IPS DF 19.7 (cell line): ENCODE measurements around the gene RAB35.

Experiments used
- DNase-seq: peaks from one replicate; pipeline ENCODE4 v3.0.0-alpha.2; 2013; ENCODE audit warnings: low read depth, low spot score

Gene RAB35

DNA sequence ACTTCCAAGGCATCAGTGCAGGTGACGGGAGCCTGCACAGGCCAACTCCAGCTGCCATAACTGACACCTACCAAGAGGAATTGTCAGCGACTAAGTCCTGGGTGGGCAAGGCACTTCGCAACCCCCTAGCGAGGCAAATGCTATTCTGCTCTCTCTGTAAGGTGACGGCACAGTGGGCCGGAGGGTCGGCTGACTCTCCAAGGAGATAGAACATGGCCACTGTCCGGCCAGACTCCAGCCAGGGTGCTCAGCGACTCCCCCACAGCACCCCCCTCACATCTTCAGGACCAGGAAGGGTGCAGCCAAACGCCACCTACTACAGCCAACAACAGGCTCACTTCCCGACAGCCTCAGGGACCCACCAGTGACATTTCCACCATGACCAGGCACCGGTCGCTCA, 13.2 kb downstream of the RAB35 start:
- DNase-seq, result no peak

DNA sequence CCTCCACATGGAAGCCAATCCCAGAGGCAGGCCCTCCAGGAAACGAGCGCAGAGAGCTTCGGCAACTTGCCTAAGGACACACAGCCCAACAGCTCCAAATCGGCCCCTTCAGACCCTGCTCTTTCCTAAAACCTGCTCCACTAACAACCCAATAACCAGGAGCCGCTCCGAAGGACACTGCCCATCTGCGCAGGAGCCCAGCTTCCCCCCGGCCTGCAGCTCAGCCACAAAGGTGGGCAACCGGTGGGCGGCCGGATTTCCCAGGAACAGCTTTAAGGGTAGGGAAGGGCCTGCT, 13.6 kb downstream of the RAB35 start:
- DNase-seq, result no peak

DNA sequence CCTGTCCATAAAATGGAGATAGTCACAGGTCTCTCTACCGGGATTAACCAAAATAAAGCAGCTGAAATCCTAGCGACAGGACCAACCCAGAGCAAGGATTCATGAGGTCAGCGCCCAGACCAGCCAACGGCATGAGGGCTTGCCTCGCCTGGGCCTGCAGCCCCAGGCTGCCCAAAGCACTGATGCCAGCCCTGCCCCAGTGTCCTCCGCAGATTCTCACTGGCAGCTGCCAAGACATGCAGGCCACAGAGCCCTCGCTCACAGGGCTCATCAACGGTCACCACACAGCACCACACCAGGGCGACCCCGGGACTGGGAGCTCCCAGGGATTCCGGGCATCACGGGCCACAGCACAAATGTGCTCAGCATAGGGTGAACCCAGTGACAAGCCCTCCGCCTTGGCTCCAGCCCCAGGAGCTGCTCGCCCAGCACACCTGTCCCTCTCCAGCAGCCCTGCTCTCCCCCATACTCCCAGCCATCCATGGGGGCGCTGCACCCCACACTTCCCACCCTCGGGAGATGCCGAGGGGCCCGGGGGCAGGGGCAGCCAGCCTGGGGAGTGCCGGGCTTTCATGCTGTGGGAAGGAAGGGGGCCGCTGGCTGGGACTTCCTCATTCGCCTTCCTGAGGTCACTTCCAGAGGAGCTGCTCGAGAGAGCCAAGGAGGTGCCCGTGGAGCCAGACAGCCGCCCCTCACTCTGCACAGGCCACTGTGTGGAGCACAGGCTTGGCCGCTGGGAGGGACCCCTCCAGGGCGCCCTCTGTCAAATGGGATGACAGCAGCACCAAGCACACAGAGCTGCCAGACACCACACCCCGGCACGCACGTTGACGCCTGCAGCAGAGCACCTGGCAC, 14.1 kb downstream of the RAB35 start:
- no peak for DNase-seq

DNA sequence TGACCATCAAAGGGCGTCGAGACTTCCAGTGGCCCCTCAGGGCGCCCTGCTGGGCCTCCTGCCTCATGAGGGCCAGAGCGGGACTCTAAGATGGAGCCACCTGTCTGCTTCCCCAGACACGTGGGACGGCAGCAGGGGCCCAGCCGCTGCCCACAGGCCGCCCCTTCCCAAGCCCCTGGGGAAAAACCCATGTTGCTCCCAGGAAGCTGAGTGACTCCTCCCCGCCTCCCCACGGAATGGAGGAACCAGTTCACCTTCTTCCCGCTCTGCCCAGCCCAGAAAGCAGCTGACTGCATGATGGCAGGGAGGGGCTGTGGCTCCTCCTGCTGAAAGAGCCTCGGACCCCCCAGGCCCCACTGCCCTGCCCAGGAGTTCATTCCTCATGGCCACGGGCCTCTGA, 14.9 kb downstream of the RAB35 start:
- no peak for DNase-seq

DNA sequence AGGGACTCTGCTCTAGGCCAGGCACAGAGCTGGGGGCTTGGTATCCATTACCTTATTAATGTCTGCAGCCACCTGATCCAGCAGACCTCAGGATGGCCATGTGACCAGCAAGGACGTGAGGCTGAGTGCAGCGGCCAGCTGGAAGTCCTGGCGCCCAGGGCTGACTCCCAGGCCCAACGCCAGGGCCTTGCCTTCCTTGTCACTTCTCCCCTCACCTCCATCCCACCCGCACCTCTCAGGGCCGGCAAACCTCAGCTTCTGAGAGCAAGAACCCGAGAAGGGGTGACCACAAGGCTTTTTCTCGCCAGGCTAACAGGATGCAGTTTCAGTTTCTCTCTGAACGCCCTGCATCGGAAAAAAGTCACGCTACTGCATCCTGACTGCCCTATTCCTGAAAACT, 15.4 kb downstream of the RAB35 start:
- DNase-seq, result no peak

DNA sequence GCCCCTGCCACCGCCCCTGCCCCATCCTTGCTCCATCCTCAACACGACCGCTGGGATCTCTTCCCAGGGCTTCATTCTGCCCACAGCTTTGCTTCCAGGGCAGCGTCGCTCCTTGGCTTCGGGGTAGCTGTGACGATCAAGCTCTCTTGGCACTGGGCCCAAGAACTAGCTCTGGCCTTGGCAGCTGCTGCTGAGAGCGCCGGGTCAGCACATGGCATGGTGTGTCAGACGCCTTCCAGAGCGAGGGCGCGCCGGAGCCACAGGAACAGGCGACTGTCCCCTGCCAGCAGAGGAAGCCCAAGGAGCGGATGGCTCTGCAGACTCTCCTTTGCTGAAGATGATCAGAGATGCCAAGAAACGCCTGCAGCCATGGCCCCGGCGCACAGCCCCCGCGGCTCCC, 15.9 kb downstream of the RAB35 start:
- no peak for DNase-seq

DNA sequence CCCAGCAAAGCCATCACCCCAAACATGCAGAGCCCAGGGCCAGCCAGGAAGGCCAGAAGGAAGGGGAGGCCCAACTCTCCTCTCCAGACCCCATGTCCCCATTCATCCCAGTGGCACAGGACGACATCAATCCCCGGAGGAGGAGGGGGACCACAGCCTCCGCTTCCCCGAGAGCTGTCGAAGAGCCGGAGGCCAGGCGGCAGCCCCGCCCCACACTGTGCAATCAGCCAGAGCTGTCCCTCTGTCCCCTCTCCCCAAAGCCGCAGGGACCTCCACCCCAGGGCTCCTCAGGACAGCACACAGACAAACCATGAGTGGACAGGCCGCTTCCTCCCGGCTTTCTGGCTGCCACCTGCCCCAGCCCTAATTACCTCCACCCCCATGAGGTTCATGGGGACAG, 16.8 kb downstream of the RAB35 start:
- no peak for DNase-seq

DNA sequence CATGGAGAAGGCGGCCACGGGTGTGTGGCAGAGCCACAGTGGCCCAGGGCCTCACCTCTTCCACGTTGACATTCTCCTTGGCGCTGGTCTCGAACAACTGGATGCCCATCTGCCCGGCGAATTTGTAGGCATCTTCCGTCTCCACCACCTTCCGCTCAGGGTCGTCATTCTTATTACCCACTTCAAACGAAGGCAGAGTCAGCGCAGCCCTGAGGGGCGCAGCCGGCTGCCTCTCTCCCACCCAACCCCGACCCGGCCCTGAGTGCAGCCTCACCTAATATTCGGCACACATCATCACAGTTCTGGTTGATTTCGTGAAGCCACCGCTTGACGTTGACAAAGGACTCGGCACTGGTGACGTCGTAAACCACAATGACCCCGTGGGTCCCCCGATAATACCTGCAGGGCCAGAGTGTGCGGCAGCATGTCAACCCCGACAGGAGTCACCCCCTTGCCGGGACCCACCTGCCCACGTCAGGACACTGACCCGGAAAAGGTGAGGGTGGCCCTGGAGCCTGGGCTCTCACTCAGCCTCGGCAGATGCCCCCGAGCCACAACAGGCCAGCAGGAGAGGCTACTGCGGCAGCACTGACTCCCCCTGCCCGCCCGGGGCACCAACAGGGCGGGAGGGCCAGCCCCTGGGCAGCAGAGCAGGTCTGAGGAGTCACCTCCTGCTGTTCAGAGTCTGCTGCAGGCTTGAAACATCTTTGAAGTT, 17.6 kb downstream of the RAB35 start:
- no peak for DNase-seq

DNA sequence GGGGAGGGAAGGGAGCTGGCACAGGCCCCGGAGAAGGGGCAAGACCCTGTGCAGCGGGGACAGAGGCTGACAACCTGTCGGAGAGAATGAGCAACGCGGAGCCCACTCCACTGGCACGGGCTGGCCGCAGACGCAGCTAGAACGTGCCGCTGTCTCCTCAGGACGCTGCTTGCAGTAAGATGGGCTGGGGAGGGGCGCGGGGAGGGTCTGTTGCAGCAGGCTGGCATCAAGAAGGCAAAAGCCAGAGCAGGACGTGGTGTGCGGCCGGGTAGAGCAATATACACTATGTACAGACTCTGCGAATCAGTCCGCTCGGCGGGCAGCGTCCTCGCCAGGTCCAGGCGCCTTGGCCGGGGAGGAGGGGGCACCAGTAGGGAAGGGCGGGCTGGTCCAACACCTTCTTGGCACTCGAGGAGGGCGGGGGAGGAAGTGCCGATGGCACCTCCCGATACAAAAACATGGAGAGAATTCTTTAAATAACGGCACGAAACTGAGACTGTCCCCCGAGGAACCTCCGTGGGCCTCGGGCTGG, 19.8 kb downstream of the RAB35 start:
- DNase-seq, result no peak

DNA sequence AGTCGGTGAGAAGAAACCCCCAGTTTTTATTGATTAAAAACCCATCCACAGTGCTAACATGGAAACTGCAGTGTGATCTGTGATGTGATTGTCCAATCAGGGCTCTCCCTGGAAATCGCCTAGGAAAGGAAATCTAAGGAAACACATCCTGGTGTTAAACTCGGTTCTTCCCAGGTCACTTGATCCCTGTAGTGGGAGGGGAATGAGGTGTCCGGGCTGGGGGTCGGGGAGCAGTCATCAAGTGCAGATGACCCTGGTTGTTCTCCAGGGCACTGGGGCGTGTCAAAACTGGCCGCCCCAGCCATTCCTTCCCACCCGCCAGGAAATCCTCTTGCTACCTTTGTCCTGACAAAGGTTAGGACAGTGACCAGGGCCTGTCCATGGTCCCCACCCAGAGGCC, 20.8 kb downstream of the RAB35 start:
- no peak for DNase-seq

DNA sequence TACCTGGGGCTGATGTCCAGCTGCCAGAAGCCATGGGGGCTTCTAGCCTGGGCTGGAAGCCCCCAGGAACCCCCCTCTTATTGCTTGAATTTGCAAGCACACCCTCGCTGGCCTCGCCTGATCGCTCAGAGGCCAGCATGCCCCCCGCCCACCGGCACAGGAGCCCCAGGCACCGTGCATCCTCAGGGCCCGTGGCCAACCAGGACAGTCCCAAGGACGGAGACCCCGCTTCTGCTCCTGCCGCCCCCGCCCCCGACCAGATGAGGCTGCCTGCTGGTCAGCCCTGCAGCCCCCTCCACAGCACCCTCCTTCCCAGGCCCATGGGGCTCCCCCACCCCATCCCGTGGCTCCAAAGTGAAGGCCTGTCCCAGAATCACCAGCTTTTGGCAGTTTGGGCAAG, 21.2 kb downstream of the RAB35 start:
- no peak for DNase-seq

DNA sequence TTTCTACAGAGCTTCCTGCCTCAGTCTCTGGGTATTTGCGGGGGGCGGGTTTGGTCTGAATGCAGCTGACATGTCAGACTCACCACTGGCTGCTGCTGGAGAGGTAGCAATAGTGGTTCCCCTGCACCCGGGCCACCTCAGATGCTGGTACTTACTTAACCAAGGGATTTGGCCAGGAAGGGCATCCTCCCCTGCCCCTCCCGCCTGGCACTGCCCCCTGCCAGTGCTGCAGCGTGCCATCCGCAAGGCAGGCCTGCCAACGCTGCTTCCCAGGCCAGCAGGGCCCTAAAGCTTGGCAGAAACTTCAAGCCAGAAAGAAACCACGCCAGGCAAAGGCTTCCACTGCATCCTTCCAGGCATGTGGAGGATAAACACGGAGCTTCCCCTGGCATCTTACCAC, 22.1 kb downstream of the RAB35 start:
- no peak for DNase-seq

DNA sequence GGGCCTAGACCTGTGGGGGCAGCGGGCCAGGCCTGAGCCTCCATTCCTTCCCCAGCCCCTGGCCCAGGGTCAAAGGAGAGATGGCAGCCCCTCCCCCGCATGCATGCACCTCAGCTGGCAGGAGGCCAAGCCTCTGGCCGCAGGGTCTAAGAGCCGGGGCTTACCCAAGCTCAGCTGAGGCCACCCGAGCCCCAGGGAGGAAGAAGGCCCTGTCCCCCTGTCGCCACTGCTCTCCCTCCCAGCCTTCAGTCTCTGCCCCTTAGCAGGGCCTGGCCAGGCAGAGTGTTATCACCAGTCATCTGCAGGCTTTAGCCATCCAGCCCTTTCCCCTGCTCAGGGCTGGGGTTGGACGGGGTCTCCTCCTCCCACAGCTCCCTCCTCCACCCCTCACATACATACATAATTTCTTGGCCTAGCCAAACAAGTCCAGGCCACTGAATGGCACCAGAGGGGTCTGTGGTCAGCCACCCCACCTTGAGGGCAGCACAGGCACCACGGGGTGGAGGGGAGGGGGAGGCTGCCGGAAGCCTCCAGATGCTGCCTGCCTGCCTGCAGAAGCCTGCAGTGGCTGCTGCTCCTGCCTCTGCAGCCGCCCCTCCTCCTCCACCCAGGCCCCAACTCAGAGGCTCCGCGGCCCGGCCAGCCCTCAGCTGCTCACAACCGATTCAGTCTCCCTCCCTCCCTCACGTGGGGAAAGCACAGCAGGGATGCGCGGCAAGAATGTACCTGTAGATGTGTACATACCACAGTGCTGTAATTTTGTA, 22.8 kb downstream of the RAB35 start:
- DNase-seq, result peak; percentile 56

DNA sequence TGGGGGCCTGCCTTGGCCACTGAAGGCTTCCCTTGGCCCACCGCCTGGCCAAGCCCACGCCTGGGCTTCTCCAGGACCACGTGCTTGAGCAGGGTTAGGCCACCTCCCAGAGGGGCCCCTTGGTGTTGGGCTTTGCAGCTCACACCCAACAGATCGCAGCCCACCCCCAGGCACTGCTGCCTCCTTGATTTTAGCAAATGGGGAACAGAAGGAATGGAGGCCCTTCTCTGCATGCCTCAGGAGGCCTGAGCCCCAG, 23.3 kb downstream of the RAB35 start:
- no peak for DNase-seq

DNA sequence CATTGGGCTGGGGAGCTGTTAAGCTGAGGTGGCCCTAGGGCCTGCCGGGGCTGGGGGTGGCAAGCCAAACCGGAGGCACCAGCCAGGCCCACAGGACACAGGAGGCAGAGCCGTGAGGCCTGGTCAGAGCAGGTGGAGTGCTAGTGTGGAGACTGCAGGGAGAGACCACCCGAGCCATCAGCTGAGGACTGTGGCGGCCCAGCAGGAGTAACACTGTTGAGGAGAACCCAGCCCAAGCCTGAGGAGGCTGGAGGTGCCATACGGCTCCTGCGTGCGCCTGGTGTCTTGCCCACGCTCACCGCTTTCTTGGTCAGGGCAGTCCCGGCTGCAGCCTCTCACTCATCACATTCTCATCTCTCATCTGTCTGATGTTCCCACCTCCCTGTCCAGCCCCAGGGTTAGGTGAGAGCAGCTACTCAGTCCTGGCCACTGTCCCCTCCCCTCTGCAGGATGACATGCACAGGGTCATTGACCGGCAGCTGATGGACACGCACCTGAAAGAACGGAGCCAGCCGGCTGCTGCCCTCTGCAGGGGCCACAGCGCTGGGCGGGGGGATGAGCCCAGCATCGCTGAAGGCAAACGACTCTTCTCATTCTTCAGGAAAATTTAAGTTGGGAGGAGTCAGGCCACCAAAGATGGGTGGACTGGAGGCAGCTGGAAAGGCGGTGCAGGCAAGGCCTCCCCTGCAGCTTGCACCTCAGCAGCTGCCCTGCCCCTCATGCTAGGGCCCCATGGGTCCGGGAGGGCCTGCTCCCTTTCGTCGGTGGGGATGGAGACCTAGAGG, 23.8 kb downstream of the RAB35 start:
- no peak for DNase-seq

DNA sequence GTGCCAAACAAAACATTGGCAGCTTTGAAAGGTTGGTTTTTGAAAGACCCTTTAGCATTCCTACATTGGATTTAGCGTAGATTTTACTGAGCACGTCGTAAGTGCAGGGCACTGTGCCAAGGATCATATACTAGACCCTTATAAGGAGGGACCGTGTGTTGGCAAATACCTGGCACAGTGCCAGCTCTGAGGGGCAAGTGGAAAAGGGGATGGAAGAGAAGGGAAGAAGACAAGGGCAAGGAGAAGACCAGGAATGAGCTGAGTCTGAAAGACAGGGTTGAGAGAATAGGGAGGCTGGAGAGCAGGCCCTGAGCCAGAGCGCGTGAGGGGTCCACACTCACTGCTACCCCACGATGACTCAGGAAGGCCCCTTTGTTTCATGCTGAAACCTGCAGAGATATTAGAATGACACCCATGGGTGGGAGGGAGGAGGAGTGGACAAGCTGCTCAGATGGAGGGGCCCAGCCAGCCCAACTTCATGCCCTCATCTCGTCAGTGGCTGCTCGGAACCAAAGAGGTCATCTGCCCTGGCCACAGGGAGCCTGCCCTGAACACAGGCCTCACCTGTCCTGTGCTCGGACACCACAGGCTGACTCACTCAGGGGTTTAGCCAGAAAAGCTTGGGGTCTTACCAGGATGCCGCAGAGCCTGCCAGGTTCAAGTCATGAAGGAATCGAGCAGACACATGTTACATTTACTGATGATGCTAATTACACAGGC, 25.0 kb downstream of the RAB35 start:
- DNase-seq, result no peak

DNA sequence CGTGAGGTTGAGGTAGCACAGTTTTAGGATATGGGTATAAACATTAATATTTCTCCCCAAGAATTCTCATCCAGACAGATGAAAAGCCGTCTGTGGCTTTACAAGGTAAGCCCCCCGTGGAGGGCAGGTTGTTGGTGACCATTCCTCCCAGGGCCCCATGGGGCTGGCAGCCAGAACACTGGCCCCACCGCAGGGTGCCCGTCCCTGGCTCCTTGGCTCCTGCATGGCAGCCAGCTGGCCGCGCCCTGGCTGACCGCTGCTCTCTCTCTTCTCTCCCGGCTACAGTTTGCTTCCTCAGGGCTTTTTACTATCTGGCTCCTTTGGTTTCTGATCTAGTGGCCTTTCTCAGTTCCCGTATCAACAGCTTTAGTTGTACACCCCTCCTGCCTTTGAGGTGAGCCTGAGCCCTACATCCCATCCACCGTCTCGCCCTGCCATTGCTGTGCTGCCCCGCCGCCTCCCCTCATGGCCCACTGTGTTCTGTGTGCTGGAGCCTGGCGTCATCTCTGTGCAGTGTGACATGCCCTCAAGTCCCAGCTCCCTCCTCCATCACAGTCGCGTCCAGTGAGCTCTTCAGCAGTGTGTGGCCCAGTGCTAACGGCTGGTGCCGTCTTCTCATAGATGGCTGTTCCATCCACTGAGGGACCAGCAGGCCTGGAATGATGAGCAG, 25.8 kb downstream of the RAB35 start:
- no peak for DNase-seq

DNA sequence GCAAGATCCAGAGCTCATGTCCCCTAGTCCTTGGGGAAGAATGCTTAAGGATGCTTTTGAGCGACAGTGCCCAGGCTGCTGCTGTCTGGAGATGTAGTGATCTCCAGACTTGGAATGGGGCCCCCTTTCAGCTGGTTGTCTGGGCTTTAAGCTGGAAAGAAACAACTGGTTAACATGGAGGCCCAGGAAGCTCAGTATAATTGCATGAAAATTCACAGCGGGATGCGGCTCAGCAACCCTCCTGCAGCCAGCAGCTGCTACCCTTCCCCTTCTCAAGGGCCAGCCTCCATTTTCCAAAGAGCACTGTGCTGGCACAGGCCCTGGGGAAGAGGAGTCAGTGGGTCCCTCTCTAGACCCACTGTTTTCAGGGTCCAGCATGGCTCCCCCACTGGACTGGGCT, 26.3 kb downstream of the RAB35 start:
- no peak for DNase-seq

DNA sequence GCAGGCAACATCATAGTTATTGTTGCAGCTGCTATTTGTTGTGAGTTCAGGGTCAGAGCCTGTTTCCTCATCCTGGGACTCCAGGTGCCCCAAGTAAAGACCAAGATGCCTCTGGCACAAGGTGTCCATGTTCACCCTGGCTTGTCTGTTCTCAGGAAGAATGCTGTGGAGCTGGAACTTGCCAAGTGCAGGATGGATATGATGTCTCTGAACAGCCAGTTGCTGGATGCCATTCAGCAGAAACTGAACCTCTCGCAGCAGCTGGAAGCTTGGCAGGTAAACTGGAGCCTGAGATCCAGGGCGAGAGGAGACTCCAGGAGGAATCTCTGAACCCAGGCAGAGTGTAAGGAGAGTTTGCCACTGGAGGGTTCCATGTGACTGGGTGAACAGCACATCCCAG, 26.8 kb downstream of the RAB35 start:
- DNase-seq, result no peak

DNA sequence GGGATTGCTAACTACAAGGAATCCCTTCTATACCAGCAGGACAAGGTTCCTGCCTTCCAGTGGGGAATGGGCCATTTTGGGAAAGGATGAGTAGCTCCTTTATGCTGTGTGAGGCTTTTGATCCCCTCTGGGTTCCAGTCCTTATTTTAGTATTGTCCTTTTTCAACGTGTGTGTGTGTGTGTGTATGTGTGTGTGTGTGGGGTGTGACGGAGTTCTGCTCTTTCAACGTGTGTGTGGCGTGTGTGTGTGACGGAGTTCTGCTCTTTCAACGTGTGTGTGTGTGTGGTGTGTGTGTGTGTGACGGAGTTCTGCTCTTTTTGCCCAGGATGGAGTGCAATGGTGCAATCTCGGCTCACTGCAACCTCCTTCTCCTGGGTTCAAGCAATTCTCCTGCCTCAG, 27.4 kb downstream of the RAB35 start:
- DNase-seq, result no peak
